Measurements from ENCODE around the gene KIF3C. TPM values are rescaled to one million over a fixed set of nuclear protein-coding genes. Genes with fewer than 3 reads are reported as not detected.

Gene KIF3C
- total RNA-seq, 1 experiment from 2014 or later, result 41.4 TPM

DNA sequence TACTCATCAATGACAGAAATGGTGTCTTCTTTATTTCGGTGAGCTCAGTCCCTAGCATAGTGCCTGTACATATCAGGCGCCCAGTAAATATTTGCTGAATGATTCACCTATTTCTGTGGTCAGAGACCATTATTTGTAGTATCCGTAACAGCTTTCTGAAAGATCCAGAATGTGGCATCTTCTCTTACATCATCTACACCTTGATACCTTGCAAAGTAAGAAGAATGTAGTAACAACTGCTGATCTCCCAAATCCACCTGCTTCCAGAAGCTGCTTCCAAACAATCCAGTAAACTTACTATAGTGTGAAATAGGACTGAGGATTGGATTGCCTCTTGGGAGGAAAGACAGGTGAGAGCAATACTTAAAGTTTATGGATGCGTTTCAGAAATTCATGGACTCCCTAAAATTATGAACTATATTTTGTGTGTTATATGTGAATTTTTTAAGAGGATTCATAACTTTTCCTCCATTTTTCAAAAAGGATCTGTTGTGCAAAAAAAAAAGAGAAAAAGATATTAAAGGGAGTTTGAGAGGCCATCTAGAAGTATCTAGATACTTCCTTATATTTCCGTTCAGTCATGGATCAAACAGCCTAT is 103.1 kb downstream of the KIF3C start:
- Histone ChIP-seq H3K23me2 (ENCODE audit: insufficient read length, low read depth, low read length, poor library complexity, severe bottlenecking) (no peaks in the 10 kb centered on the region), H3K27me3 (ENCODE audit: insufficient read depth, low read length) (no peaks in the 10 kb centered on the region), H3K79me2 (ENCODE audit: insufficient read depth, low read length) (peaks cover 8% of the 10 kb centered on the region; the same call in 1 of the 2 replicates), H3K9ac (ENCODE audit: extremely low read depth, insufficient read length, low read length) (peak overlapping the region; percentile 15), H3K56ac (ENCODE audit: insufficient read length, low read depth, low read length) (no peak overlapping the region), H3K14ac (ENCODE audit: insufficient read depth, low read length) (no peak overlapping the region), H3K4me2 (ENCODE audit: insufficient read depth, insufficient read length, low read length) (peak overlapping the region; percentile 71), H2BK20ac (ENCODE audit: low read depth, low read length, poor library complexity, severe bottlenecking) (no peak overlapping the region), H2BK15ac (ENCODE audit: low read depth, low read length) (no peak overlapping the region), H3K4me1 (ENCODE audit: insufficient read depth, low read length) (no peaks in the 10 kb centered on the region), H3T11ph (ENCODE audit: low read length) (no peak overlapping the region), H2BK5ac (ENCODE audit: insufficient read length, low read length) (no peak overlapping the region), H3K23ac (ENCODE audit: insufficient read length, low read depth, low read length) (no peak overlapping the region), H2AK5ac (ENCODE audit: insufficient read length, low read length) (no peak overlapping the region), H2AFZ (ENCODE audit: low read length) (no peak overlapping the region), H4K91ac (ENCODE audit: insufficient read length, low read depth, low read length) (no peak overlapping the region), H3K9me3 (ENCODE audit: control insufficient read depth, low read depth, low read length) (no peaks in the 10 kb centered on the region), H3K27ac (ENCODE audit: insufficient read length, low read depth, low read length) (no peak overlapping the region), H4K5ac (ENCODE audit: insufficient read length, low read depth, low read length) (no peak overlapping the region), H3K79me1 (ENCODE audit: insufficient read depth, low read depth, low read length, poor library complexity, severe bottlenecking) (peaks cover 4% of the 10 kb centered on the region), H4K20me1 (ENCODE audit: control insufficient read depth, insufficient read depth, insufficient read length) (no peaks in the 10 kb centered on the region), H2BK120ac (ENCODE audit: low read depth, low read length, poor library complexity, severe bottlenecking) (no peak overlapping the region), H3K18ac (ENCODE audit: insufficient read length, low read depth, low read length) (no peak overlapping the region), H3K4ac (ENCODE audit: low read depth, low read length) (no peak overlapping the region), H4K8ac (replicated peaks; ENCODE audit: insufficient read length, low read depth, low read length) (no peak overlapping the region), H2BK12ac (ENCODE audit: insufficient read length, low read depth, low read length) (no peak overlapping the region)
- Mint-ChIP-seq H3K4me3 (peak overlapping the region; percentile 95 to 98), H3K27me3 (ENCODE audit: low read depth) (peaks cover 26% of the 10 kb centered on the region), H3K27ac (peak overlapping the region in 1 of 3 experiments; percentile 97; a peak in 2 of 7 replicates), H3K36me3 (ENCODE audit: insufficient read depth in 1 of 3, low read depth in 3 of 3) (peaks cover 0 to 7% (median 0%) of the 10 kb centered on the region in 3 experiments; a peak in 4 of 7 replicates), H3K9me3 (no peaks in the 10 kb centered on the region), H3K4me1 (peaks cover 13 to 20% of the 10 kb centered on the region in 2 experiments)
- no CpG with 5 or more reads among the region's 5 CpGs for WGBS (ENCODE audit: extremely low coverage, insufficient read length, low lambda C conversion rate)
- DNase-seq, result no peak
- TF ChIP-seq CTCF (conservative IDR thresholded peaks at IDR 0.05), result no peak
